HG02588 (cell line): ENCODE data around the gene MBOAT1.
"Not testable (repeated sequence)": the region's sequence is repeated elsewhere in the genome, so short reads cannot be mapped to it uniquely, and the experiment has no call there.

Experiments
- ATAC-seq: cut with Tn5 transposase; IDR thresholded peaks from one replicate; pipeline ENCODE4 v1.9.1; 2021; ENCODE audit warnings: mild to moderate bottlenecking, moderate library complexity; ENCODE audit not compliant: unreplicated experiment

The MBOAT1 gene

DNA sequence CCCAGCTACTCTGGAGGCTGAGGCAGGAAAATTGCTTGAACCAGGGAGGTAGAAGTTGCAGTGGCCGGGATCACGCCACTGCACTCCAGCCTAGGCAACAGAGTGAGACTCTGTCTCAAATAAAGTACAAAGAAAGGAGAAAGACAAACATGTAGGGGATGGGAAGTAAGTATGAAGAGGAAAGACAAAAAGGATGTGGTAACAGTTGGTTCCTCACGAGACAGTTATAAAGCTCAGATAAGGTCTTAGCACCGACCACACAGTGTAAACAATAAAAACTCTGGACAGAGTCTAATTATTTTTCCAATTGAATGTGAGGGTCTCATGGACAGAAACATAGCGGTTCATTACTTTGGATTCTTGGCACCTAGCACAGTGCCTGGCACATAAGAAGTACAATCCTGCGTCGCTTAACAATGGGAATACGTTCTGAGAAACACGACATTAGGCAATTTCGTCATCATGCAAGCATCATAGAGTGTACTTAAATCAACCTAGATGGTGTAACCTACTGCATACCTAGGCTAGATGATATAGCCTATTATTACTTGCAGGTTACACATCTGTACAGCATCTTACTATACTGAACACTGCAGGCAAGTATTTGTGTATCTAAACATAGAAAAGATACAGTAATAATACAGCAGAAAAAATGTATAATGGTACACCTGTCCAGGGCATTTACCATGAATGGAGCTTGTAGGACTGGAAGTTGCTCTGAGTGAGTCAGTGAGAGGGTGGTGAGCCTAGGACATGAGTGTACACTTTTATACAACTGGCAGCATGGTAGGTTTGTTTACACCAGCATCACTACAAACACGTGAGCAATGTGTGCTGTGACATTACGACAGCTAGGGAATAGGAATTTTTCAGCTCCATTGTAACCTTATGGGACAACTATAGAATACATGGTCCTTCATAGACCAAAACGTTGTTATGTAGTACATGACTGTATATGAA is 38.2 kb downstream of the MBOAT1 start:
- ATAC-seq, result no peak

DNA sequence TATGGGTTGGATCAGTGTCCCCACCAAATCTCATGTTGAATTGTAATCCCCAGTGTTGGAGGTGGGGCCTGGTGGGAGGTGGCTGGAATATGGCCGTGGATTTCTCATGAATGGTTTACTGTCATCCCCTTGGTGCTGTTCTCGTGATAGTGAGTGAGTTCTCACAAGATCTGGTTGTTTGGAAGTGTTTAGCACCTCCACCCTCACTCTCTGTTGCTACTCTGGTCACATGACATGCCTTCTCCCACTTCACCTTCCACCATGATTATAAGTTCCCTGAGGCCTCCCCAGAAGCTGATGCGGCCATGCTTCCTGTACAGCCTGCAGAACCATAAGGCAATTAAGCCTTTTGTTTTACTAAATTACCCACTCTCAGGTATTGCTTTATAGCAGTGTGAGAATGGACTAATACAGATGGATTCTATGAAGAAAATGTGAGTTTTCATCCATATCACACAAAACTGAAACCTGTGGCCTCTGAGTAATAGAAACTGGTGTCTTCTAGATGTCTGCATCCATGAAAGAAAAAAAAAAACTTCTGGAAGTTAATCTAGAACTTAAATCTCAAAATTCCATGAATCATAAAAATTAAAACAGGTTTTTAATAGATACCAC is 39.3 kb downstream of the MBOAT1 start:
- ATAC-seq, result no peak

DNA sequence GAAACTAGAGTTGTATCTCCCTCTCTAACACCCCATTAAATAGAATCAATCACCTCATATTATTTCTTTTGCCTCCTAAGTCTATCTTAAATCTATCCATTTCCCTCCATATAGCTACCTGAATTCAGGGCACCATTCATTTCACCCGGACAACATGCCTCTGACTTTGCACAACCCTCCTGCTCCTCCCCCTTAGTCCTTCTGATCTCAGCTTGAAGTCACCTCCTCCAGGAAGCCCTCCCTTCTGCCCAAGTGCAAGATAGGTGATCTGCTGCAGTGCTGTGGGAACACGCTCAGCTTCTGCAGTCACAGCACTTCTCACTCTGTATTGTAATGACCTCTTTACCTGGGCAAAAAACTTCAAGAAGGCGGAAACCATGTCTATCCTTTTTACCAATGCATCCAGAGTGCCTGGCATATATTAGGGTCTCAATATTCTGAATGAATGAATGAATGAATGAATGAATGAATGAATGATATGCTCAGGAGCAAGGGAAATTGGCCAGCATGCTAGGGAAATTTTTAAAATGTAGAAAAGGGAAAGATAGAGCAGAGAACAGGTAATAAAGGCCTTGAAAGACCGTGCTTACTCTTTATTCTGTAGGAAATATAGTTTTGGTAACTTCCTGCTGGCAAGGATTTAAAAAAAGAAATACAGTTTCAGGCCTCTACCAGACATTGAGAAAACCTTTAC is 41.7 kb downstream of the MBOAT1 start:
- no peak for ATAC-seq

DNA sequence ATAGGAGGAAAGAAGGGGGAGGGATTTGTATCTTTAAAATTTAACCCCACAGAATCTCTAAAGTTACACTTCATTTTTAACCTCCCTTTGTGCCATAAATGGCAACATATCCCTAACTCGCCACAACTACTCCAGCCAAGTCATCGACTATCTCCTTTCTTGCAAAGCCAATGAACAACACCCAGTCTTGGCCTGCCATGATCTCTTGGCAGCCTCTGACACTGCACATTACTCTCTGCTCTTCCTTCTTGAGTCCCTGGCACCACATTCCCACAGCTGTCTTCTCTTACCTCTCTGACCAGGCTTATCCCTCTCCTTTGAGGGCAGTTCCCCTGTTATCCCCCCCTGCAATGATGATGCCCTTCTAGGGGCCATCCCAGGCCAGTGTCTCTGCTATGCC is 42.5 kb downstream of the MBOAT1 start:
- ATAC-seq, result no peak

DNA sequence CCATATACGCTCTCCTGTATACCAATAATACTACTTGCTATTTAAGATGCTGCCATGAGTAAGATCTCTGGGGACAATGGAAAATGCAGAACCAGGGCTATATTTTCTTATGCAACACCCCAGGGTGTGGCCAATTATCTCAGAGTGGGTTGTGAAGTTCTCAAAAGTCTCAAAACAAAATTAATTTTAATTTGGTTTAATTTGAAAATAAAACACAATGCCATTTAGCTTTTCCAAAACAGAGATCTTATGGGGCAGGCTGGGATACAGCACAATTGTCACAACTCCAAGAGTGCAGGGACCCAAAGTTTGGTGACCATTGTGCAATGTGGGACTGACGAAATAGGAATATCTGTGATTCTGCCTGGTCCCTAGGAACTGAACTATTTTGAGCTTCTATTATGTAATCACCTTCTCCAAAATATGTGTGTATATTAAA is 43.1 kb downstream of the MBOAT1 start:
- ATAC-seq, result no peak

DNA sequence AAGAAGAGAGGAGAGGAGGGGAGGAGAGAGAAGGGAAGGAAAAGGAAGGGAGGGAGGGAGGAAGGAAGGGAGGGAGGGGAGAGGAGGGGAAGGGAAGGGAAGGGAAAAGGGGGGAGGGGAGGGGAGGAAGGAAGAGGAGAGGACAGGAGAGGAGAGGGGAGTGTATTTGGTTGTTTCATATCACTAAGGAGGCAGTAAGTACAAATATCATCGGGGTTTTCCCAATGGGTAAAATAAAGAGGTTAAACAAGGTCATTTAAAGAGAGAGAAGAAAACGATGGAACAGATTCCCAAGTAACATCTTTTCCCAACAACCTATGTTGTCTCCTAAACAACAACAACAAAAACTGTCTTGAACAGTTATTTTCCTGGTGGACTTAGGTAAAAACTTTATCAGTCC is 43.6 kb downstream of the MBOAT1 start:
- ATAC-seq, result no peak

DNA sequence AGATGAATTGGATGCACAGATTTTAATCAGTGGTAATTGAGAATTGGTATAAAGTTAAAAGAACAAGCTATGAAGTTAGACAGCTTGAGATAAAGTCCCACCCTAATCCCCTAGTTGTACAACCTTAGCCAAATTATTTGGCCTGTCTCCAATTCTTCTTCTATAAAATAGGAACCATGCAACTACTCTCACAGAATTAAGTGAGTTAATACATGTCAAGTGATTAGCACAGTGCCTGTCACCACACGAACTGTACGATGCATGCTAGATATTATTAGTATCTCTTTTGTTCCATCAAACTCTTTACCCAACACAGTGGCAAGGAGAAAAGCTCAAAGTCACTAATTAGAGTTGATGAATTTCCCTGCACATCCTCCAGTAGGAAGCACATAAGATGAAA is 44.7 kb downstream of the MBOAT1 start:
- no peak for ATAC-seq

DNA sequence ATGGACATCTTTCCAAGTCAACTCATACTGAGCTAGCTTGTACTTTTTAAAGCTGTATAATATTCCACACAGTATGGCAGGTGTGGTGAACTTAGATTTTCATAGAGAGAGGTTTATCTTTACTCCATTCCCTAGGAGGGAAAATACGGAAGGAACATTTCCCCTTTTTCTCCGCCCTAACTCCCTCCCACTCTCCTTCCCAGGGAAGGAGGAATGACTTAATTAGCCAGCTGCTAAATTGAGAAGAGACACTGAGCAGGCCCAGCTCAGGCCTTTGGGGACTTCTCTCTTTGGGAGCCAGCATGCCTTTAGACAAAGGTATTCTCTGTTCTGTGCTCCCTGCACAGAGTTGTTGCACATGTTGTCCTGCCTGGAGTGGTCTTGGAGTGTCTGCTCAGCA is 46.1 kb downstream of the MBOAT1 start:
- no peak for ATAC-seq

DNA sequence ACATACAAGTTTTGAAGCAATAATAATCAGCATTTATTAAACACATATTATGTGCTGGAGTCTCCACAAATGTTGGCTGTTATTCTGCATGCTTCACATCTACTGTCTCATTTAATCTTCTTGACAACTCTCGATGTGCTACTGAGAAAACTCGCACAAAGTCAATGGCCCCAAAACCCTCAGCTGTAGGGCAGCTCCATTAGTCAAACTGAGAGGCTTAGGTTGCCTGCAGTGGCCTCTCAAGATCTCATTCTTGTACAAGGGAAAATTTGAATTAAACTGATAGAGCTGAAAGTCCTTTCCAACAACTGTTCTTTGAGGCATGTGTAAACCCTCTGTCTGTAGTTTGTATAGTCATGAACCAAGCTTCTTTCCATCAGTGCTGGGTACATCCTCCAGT is 49.8 kb downstream of the MBOAT1 start:
- ATAC-seq, result no peak

DNA sequence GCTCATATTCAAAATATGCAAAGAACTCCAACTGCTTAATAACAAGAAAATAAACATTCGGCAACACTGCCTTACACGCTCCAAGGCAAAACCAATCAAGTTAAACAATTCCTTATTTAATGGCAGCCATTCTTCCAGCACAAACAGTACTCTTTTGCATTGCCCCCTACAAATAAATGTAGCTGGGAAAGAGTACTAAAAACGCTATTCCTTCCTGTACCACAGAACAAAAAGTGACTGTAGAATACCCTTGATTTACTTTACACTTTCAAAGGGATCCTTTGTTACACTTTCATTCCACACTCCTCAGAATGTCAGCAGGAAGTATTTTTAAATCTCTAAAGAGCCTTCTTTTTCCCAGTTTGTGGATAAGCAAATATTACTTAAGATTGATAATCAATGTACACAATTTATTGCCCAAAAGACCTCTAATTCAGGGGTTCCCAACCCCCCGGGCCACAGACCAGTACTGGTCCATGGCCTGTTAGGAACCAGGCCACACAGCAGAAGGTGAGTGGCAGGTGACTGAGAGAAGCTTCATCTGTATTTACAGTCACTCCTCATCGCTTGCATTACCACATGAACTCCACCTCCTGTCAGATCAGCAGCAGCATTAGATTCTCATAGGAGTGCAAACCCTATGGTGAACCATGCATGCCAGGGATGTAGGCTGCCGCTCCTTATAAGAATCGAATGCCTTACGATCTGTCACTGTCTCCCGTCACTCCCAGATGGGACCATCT is 51.6 kb downstream of the MBOAT1 start:
- no peak for ATAC-seq

DNA sequence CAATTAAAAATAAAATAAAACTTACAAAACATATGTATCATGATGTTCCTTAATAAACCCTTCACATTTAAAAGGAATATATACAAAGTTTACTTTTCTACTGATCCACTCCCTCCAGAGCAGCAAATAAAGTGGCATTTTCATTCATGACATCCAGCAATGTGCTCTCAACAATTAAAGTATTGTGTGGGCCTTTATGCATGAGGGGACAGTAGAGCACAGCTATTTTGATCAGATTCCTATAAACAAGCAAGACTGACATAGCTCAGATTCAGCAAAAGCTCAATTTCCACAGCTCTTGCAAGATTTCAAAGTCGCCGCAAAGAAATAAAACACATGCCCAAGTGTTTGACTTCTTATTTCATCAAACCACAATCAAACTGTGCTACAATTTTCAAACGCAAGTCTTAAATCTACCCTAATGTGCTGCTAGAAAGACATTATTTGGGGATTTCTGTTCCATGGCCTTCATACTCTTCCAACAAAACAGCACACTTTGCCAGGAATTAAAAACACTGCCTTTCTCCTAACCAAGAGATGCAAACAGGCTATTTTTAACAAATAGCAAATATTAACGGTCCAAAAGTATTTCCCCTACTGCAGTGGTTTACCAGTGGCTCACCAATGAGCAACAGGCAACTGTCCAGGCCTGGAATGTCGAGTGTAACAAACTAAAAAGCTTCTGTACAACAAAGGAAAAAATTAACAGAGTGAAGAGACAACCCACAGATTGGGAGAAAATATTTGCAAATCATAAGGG is 52.3 kb downstream of the MBOAT1 start:
- no peak for ATAC-seq

DNA sequence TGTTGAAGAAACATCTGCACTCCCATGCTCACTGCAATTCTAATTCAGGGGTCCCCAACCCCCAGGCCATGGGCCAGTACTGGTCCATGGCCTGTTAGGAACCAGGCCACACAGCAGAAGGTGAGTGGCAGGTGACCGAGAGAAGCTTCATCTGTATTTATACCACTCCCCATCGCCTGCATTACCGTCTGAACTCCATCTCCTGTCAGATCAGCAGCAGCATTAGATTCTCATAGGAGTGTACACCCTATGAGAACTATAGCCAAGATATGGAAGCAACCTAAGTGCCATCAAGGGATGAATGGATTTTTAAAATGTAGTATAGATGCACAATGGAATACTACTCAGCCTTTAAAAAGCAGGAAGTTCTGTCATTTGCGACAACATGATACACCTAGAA is 53.2 kb downstream of the MBOAT1 start:
- ATAC-seq, result no peak

DNA sequence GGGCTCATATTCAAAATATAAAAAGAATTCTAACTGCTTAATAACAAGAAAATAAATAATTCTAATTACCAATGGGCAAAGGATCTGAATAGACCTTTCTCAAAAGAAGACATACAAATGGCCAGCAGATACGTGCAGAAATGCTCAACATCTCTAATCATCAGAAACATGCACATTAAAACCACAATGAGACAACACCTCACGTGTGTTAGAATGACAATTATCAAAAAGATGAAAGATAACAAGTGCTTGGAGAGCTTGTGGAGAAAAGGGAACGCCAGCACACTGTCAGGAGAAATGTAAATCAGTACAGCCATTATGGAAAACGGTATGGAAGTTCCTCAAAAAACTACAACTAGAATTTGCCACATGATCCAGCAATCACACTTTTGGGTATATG is 53.6 kb downstream of the MBOAT1 start:
- no peak for ATAC-seq

DNA sequence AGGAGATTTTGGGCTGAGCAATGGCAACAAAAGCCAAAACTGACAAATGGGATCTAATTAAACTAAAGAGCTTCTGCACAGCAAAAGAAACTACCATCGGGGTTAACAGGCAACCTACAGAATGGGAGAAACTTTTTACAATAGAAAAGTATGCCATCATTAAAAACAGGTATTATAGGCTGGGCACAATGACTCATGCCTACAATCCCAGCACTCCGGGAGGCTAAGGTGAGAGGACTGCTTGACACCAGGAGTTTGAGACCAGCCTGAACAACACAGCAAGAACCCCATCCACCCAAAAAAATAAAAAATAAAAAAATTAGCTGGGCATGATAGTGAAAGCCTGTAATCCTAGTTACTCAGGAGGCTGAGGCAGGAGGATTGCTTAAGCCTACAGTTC is 55.4 kb downstream of the MBOAT1 start:
- no peak for ATAC-seq

DNA sequence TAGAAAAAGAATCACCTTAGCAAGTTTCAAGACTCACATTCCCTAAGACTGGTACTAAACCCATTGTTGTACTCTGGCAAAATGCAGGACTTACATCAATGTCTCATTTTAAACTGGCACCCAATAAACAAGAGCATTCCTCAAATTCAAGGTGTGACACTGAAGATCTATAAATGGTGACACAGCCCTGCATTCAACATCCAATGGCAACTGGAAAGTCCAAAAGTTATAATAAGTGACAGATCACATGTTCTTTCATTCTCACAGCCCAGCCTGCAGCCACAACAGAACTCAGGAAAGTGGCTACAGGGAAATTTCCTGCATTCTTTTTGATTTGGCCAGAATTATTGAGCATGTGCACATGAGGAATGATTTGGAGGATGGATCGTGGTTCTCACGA is 57.5 kb downstream of the MBOAT1 start:
- no peak for ATAC-seq

DNA sequence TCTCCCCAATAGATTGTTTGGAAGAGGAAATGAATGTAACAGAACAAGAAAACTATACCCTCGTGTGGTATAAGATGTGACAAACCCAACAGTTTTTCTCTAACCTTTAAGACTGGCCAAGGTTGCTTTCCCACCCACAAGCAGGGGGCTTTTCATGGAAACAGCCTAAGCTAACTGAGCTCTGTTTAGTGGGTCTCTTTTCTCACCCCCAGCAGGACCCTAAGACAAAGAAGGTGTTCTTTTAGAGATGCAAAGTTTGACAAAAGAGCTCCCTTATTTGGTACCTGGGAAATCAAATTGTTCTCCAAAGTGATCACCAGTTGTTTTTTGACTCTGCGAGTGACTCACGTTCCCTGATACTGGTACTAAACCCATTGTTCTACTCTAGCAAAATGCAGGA is 59.1 kb downstream of the MBOAT1 start:
- no peak for ATAC-seq

DNA sequence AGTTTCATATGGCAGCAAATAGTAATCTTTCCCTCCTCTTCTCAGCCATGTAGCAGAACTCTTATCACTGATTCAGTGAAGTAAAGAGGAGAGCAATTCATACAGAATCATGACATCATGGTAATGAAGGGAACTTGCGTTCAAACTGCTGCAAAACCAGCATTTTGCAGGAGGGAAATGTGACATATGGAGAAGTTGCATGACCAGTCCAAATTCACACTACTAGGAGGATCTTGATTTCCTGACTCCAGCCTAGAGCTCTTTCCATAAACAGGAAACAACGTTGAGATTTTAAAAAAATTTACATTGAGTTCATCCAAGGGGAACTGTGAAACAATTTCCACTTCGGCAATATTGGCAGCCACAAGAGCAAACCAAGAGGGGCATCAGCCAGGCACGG is 63.8 kb downstream of the MBOAT1 start:
- ATAC-seq, result no peak

DNA sequence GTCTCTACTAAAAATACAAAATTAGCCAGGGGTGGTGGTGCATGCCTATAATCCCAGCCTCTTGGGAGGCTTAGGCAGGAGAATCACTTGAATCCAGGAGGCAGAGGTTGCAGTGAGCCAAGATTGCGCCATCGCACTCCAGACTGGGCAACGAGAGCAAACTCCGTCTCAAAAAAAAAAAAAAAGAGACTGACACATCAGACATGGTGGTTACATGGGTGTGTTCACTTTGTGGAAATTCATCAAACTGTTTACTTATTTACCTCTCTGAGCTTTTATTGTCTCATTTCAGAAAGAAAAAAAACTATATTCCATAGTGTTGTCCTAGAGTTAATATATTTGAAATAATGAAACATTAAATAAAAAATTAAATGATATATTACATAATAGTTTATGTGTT is 64.8 kb downstream of the MBOAT1 start:
- ATAC-seq, result no peak

DNA sequence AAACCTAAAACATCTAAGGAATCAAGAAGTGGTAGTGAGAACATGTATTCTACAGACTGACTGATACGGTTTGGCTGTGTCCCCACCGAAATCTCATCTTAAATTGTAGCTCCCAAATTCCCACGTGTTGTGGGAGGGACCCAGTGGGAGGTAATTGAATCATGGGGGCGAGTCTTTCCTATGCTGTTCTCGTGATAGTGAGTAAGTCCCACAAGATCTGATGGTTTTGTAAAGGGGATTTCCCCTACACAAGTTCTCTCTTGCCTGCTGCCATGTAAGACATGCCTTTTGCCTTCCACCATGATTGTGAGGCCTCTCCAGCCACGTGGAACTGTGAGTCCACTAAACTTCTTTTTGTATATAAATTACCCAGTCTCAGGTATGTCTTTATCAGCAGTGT is 65.4 kb downstream of the MBOAT1 start:
- not testable (repeated sequence) for ATAC-seq

DNA sequence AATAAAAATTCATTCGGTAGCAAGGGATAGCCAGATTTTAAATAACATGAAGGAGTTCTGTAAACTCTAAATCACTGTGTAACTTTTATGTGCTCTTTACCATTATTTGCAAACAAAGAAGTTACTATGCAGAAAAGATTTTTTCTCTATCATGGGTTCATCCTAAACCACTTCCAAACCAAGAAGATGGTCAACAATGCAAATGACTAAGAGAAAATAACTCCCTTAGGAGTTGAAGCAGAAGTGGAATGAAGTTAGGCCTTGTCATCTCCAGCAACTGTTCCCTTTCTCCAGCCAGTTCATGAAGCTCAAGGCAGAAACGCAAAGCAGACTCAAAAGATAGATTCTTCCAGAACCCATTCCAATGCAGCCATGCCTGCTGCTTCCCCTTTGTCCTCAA is 66.0 kb downstream of the MBOAT1 start:
- ATAC-seq, result no peak
